Measurements from ENCODE around the gene HNRNPLL.

GRCh38 chr2:38603402-38604290 lies 918 bp upstream of the HNRNPLL start:
- TF ChIP-seq CTCF (IDR thresholded peaks at IDR 0.05) (peak in 1 of 3 donors; percentile 92), POLR2A (IDR thresholded peaks at IDR 0.05) (no peak)
